TTC549 (cell line): Measurements from ENCODE around the gene FUT7.
"Not testable (repeated sequence)": the region's sequence is repeated elsewhere in the genome, so short reads cannot be mapped to it uniquely, and the experiment has no call there.

ENCODE experiments used
- FAIRE-seq: peaks from 2 replicates; lab custom pipeline; 2012; peaks lifted over from hg19 to GRCh38; lab: Jason Lieb, UNC

FUT7 gene

GRCh38 chr9:137017791-137018497 lies 13.9 kb downstream of the FUT7 start:
- FAIRE-seq = no peak

GRCh38 chr9:137017071-137017470 lies 14.8 kb downstream of the FUT7 start:
- no peak for FAIRE-seq

- no peak for FAIRE-seq
Measured at GRCh38 chr9:137016436-137016835, 15.5 kb downstream of the FUT7 start.

GRCh38 chr9:137015976-137016375 lies 15.9 kb downstream of the FUT7 start:
- FAIRE-seq = no peak

- FAIRE-seq = no peak
Measured at GRCh38 chr9:137015540-137015930, 16.4 kb downstream of the FUT7 start.

GRCh38 chr9:137014776-137015539 lies 16.9 kb downstream of the FUT7 start:
- no peak for FAIRE-seq

- FAIRE-seq = no peak
Measured at GRCh38 chr9:137014166-137014565, 17.7 kb downstream of the FUT7 start.

GRCh38 chr9:137013571-137013940 lies 18.3 kb downstream of the FUT7 start:
- no peak for FAIRE-seq

GRCh38 chr9:137012694-137013570 lies 19.0 kb downstream of the FUT7 start:
- FAIRE-seq = no peak

- FAIRE-seq = no peak
Measured at GRCh38 chr9:137011907-137012675, 19.8 kb downstream of the FUT7 start.

GRCh38 chr9:137011156-137011555 lies 20.7 kb downstream of the FUT7 start:
- no peak for FAIRE-seq

GRCh38 chr9:137009938-137010732 lies 21.8 kb downstream of the FUT7 start:
- FAIRE-seq = no peak

- no peak for FAIRE-seq
Measured at GRCh38 chr9:137009217-137009616, 22.7 kb downstream of the FUT7 start.

- FAIRE-seq = no peak
Measured at GRCh38 chr9:137008312-137008711, 23.6 kb downstream of the FUT7 start.

GRCh38 chr9:137007816-137008270 lies 24.0 kb downstream of the FUT7 start:
- FAIRE-seq = no peak

- no peak for FAIRE-seq
Measured at GRCh38 chr9:137007108-137007815, 24.6 kb downstream of the FUT7 start.

GRCh38 chr9:137006116-137007003 lies 25.5 kb downstream of the FUT7 start:
- FAIRE-seq = no peak

GRCh38 chr9:137004285-137004684 lies 27.6 kb downstream of the FUT7 start:
- not testable (repeated sequence) for FAIRE-seq

- no peak for FAIRE-seq
Measured at GRCh38 chr9:137002646-137003041, 29.2 kb downstream of the FUT7 start.
